Measurements from ENCODE around the gene ACYP1.

ACYP1 gene

DNA sequence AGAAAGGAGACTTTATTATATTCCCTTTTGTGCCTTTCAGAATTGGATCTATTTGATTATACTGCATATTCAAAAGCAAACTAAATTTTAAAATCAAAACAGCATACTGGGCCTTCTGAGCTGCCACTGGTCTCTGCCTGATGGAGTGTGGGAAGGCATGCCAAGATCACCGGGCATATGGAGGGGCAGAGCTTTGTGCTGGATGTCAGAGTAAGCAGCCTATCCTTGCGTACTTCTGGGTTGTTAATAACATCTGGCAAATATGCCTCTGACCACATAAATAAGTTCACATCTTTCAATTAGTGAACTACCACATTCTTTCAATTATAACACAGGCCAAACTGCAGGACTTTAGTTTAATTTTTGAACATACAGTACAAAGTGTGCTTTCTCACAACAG, 30.9 kb downstream of the ACYP1 start:
- no peak for DNase-seq

GRCh38 chr14:75030147-75030546, 33.7 kb downstream of the ACYP1 start:
- DNase-seq: no peak

- no peak for DNase-seq
Observed at GRCh38 chr14:75025876-75026275, 37.9 kb downstream of the ACYP1 start.

- DNase-seq: no peak
Observed at GRCh38 chr14:75025082-75025481, 38.7 kb downstream of the ACYP1 start.

DNA sequence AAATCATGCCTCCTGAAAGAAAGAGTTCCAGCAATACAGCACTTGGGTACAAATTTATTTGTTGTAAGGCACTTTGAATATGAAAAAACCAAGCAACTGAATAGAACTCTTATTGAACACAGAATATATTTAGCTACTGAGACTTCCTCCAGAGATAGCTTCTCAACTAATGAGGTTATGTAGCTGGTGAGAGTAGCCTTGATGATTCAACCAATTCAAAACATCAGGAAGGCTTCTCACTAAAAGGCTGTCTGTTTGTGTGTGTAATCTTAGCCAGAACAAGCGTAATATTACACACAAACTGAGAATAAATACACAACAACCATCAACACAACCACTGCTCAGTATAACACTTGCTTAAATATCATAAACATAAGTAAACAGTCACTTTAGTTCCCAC, 40.7 kb downstream of the ACYP1 start:
- DNase-seq: no peak

DNA sequence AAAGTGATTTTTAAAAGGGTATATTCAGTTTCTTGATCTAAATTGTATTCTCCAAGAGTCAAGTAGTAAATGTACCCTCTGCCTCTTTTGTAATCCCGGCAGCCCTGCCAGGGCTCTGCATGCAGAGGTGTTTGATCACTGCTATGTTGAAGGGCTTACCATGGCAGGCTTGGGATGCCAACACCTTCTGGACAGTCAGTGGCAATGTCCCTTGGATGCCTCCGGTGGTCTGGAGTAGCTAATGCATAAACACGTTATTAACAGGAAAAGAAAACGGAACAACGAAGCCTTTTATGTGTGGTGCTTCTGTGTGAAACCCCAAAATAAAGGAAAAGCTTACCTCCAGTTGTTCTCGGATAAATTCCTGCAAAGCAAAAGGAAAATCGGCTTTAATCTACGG, 41.2 kb downstream of the ACYP1 start:
- no peak for DNase-seq

- DNase-seq: no peak
Observed at GRCh38 chr14:75018694-75019093, 45.1 kb downstream of the ACYP1 start.

- DNase-seq: no peak
Observed at GRCh38 chr14:75016815-75017214, 47.0 kb downstream of the ACYP1 start.

GRCh38 chr14:75015496-75015895, 48.3 kb downstream of the ACYP1 start:
- no peak for DNase-seq

DNA sequence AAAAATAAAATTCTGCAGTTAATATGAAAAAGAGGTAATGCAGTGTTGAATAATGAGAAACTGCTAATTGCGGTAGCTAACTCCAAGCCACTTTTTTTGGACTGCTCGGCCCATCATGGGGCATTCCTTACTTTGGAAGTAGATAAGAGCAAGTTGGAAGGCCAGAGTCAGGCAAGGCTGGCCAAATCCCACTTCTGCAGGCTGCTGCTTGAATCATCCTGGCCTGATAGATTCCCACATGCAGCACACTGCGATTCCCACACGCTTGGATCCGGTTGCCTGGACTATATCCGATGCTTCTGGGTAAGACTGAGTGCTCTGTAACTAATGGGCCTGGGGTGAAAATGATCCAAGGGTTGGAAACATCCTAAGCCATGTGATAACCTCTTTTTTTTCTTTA, 50.5 kb downstream of the ACYP1 start:
- DNase-seq: no peak

DNA sequence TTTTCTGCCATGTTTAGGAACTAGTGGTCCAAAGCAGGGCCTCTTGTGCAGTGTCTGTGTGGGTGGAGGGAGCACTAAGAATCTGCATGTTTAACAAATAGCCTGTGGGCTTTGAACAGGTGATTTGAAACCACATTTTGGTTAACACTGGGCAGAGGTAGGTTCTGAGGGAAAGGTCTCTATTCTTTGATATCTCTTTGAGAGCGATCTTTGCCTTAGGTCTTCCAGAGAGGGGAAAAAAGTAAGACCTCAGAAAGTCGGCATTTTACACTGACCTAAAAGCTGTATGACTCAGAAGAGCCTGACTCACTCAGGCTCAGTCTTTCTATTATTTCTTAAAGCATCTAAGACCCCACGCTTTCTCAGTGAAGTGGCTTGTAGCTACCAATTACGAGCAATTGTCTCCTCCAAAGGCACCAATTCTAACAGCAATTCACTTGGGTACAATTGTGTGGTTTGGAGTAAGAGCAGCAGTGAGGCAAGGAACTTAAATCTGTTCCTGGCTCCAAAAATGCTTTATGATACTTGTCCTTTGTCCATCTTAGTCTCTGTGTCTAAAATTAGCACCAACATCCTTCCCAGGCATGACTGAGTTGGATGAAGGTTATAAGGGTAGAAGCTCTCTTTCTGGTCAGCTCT, 52.3 kb downstream of the ACYP1 start:
- no peak for DNase-seq

DNA sequence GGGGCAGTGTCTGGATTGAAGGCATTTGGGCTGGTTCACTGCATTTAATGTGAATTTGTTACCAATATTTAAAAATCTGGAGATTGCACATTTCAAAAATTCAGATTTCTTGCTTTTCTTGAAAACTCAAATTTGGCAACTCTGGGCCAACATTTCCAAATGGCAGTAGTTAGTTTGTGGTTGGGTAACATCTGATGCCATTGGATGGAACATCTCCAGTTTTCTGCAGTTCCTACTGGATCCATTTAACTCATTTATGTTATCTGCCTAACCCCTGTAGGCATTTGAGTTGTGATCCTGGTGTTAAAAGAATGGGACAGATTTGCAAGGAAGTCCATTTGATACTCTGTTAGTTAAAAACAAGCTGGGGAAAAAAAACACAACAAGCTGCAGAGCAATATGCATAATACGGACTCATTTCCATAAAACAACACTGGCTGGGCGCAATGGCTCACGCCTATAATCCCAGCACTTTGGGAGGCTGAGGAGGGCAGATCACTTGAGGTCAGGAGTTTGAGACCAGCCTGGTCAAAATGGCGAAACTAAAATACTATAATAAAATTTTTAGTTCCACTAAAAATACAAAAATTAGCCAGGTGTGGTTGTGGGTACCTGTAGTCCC, 53.2 kb downstream of the ACYP1 start:
- DNase-seq: no peak

GRCh38 chr14:75009176-75009575, 54.6 kb downstream of the ACYP1 start:
- DNase-seq: no peak

- DNase-seq: no peak
Observed at GRCh38 chr14:75005357-75005756, 58.5 kb downstream of the ACYP1 start.

DNA sequence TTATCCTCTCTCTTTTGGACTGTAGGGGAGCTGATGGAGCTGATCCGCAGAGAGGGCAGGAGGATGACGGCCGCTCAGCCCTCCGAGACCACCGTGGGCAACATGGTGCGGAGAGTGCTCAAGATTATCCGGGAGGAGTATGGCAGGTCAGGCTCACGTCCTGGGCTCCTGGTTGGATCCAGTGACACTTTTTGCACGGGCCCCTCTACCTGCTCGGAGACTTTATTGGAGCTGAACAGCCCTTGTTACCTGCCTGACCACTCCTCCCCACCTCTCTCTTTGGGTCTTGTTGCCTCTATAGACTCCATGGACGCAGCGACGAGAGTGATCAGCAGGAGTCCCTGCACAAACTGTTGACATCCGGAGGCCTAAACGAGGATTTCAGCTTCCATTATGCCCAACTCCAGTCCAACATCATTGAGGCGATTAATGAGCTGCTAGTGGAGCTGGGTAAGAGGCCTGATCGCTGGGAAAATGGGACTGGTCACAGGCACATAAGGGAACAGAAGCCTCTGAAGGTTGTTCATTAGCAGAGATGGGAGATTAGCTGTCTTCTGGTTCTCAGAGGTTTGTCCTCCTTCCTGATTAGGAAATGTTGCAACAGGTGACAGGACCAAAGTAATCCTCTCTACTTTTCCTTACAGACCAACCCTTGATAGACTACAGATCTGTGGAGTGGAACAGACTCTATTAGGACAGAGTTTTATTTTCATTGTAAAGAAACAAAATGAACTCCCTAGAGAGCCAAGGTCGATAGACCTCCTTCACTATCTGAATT, 60.4 kb downstream of the ACYP1 start:
- DNase-seq: no peak
